Vagina (tissue), 2 donors: ENCODE data around the gene DOK6.

Source experiments
- CTCF ChIP-seq, 3 experiments: fragments of 450-650 bp in 2 of 3; fragments of 200-600 bp in 1 of 3; sonication (generic) in 1 of 3; IDR thresholded peaks; one replicate each; pipeline ENCODE4 v1.5.1; 2017 to 2019; ENCODE audit warnings: antibody characterized with exemption in 3 of 3, mild to moderate bottlenecking in 2 of 3, moderate library complexity in 2 of 3
- POLR2A ChIP-seq, 2 donors: fragments of 450-650 bp; IDR thresholded peaks; one replicate each; pipeline ENCODE4 v1.6.1; 2017; ENCODE audit warnings: antibody characterized with exemption in 2 of 2, mild to moderate bottlenecking in 2 of 2, moderate library complexity in 2 of 2

- TF ChIP-seq CTCF (IDR thresholded peaks at IDR 0.05): no peak
- TF ChIP-seq POLR2A (IDR thresholded peaks at IDR 0.05): no peak
These were observed 438.8 kb downstream of the DOK6 start for GRCh38 chr18:69839497-69839896.
